ENCODE data around the gene PHF3.

The PHF3 gene

DNA sequence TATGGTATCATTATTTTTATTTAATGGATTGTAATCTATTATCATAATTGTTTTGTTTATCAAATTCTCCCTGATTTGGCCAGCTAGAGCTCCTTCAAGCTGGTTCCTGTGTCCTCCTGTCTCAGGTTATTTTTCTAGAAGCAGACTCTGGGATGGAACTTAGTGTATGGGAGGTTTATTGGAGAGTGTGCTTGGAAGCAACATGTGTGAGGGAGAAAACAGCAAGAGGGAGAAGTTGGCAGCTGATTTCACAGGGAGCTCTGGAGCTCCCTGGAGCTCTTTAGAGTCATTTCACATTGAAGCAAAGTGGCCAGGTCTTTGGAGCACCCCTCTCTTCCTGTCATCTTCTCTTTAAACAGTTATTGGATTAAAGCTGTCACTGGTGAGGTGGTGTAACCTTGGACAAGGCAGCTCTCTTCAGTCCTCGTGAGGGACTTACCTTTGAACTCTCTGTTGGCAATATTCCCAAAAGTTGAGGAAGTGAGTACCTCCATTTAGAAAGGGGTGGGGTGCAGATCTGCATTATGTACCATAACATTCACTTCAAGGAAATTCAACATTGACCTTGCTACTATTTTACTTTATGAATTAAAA, 103.6 kb downstream of the PHF3 start:
- H3K9me3 ChIP-seq, result no peaks in the 10 kb centered on the region
- no peak for DNase-seq
- no peak overlapping the region for H3K4me3 ChIP-seq
- intact Hi-C loops (cut with DNase I; ENCODE audit: low total_unique reads), result no loop called here
- no peaks in the 10 kb centered on the region for H3K36me3 ChIP-seq
- TF ChIP-seq, protein P1, sequence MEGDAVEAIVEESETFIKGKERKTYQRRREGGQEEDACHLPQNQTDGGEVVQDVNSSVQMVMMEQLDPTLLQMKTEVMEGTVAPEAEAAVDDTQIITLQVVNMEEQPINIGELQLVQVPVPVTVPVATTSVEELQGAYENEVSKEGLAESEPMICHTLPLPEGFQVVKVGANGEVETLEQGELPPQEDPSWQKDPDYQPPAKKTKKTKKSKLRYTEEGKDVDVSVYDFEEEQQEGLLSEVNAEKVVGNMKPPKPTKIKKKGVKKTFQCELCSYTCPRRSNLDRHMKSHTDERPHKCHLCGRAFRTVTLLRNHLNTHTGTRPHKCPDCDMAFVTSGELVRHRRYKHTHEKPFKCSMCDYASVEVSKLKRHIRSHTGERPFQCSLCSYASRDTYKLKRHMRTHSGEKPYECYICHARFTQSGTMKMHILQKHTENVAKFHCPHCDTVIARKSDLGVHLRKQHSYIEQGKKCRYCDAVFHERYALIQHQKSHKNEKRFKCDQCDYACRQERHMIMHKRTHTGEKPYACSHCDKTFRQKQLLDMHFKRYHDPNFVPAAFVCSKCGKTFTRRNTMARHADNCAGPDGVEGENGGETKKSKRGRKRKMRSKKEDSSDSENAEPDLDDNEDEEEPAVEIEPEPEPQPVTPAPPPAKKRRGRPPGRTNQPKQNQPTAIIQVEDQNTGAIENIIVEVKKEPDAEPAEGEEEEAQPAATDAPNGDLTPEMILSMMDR (IDR thresholded peaks at IDR 0.05), result no peak
- no peak overlapping the region for H3K27ac ChIP-seq
- no peaks in the 10 kb centered on the region for H3K4me1 ChIP-seq
- H3K27me3 ChIP-seq, result no peaks in the 10 kb centered on the region

DNA sequence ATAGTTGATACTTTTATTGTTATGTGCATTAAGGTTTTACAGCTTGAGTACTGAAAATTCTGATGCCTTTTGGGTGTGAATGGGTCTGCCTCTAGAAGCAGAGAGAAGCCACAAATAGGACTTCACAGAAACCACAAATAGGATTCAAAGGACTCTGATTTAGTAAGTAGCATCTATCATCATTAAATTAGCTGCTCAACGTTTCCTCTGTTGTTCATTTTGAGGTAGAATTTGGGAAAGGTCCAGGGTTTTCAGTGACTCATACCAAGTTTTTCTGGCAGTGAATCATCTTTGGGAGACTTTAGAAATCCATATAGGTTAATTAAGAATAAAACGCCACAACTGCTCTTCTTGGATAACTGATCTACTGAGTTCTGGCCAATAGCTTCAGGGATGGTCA, 105.1 kb downstream of the PHF3 start:
- Histone ChIP-seq H3K4me3 (no peak overlapping the region), H3K27me3 (no peaks in the 10 kb centered on the region), H3K9me3 (no peaks in the 10 kb centered on the region), H3K27ac (no peak overlapping the region), H3K4me1 (no peaks in the 10 kb centered on the region), H3K36me3 (no peaks in the 10 kb centered on the region)
- no peak for DNase-seq
- TF ChIP-seq, protein P1 (IDR thresholded peaks at IDR 0.05), result no peak
- intact Hi-C loops (cut with DNase I; ENCODE audit: low total_unique reads), result no loop called here

DNA sequence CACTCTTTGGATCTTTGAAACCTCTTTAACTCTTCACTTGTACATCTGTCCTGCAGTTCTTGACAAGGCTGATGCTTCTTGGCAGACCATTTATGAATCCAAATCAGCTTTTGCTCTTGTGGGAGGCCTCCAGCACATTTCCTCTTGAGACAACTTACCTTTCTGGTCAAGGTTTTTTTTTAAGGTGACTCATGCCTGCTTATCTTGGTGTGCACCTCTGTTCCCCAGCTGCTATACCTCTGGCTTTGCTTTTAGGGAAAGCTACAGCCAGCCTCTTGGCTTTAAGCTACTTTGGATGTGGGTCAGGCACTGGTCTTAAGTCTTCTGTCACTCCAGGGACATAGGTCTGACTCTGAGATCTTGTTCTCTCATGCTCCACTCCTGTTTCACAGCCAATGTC, 106.5 kb downstream of the PHF3 start:
- Histone ChIP-seq H3K27ac (no peak overlapping the region), H3K36me3 (no peaks in the 10 kb centered on the region), H3K4me1 (no peaks in the 10 kb centered on the region), H3K9me3 (no peaks in the 10 kb centered on the region), H3K4me3 (no peak overlapping the region), H3K27me3 (no peaks in the 10 kb centered on the region)
- DNase-seq, result no peak
- TF ChIP-seq, protein P1 (IDR thresholded peaks at IDR 0.05), result no peak
- intact Hi-C loops (cut with DNase I; ENCODE audit: low total_unique reads), result no loop called here

DNA sequence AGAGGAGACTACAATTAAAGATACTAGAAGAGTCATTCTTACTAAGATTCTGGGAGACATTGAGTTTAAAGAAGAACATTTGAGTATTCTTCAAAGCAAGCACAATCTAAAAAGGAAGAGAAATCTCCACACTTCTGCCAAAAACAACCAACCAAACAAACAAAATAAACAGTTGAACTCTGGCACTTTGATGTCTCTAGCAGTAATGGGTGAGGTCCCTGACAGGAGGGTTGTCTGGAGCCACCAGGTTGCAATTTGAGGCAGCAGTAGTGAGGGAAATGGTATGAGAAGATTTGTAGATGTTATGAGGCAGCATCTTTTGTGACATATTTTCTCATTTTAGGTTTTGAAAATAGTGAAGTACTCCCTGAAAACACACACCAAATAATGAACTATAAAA, 108.1 kb downstream of the PHF3 start:
- no peaks in the 10 kb centered on the region for H3K9me3 ChIP-seq
- TF ChIP-seq, protein P1 (IDR thresholded peaks at IDR 0.05), result no peak
- no peak overlapping the region for H3K27ac ChIP-seq
- H3K27me3 ChIP-seq, result no peaks in the 10 kb centered on the region
- intact Hi-C loops (cut with DNase I; ENCODE audit: low total_unique reads), result no loop called here
- H3K4me1 ChIP-seq, result no peaks in the 10 kb centered on the region
- H3K4me3 ChIP-seq, result no peak overlapping the region
- no peaks in the 10 kb centered on the region for H3K36me3 ChIP-seq
- DNase-seq, result no peak

DNA sequence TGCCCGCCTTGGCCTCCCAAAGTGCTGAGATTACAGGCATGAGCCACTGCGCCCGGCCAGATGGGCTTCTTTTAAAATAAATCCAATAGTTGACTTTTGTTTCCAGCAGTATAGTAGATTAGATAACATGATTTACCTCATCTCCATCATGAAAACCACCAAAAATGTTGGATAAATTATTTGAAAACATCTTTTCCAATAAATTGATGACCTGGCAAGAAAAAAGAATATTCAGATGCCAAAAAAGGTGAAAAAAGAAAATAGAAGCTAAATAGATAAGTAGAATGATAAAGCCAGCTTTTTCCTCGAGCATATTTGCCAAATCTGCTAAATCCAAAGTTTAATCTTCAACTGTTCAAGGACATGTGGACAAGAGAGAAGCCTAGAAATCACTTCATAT, 109.2 kb downstream of the PHF3 start:
- Histone ChIP-seq H3K4me3 (no peak overlapping the region), H3K36me3 (no peaks in the 10 kb centered on the region), H3K9me3 (no peaks in the 10 kb centered on the region), H3K27me3 (no peaks in the 10 kb centered on the region), H3K4me1 (no peaks in the 10 kb centered on the region), H3K27ac (no peak overlapping the region)
- no peak for DNase-seq
- TF ChIP-seq, protein P1 (IDR thresholded peaks at IDR 0.05), result no peak
- intact Hi-C loops (cut with DNase I; ENCODE audit: low total_unique reads), result no loop called here

DNA sequence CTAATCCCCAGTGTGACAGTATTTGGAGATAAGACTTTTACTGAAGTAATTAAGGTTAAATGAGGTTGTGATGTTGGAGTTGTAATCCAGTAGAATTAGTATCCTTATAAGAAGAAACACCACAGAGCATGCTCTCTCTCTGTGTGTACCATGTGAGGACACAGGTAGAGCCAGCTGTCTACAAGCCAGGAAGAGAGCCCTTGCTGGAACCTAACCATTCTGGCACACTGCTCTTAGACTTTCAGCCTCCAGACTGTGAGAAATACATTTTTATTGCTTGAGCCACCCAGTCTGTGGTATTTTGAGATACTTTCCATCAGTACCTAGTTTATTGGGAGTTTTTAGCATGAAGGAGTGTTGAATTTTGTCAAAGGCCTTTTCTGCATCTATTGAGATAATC, 110.2 kb downstream of the PHF3 start:
- Histone ChIP-seq H3K4me1 (no peaks in the 10 kb centered on the region), H3K36me3 (no peaks in the 10 kb centered on the region), H3K9me3 (no peaks in the 10 kb centered on the region), H3K27me3 (no peaks in the 10 kb centered on the region), H3K27ac (no peak overlapping the region), H3K4me3 (no peak overlapping the region)
- intact Hi-C loops (cut with DNase I; ENCODE audit: low total_unique reads), result no loop called here
- TF ChIP-seq, protein P1 (IDR thresholded peaks at IDR 0.05), result no peak
- DNase-seq, result no peak
